Hematopoietic multipotent progenitor cell (in vitro differentiated cells): ENCODE measurements around the gene CARD14. TPM values are rescaled to one million over a fixed set of nuclear protein-coding genes. Genes with fewer than 3 reads are reported as not detected.
"Not testable (repeated sequence)": the region's sequence is repeated elsewhere in the genome, so short reads cannot be mapped to it uniquely, and the experiment has no call there.

Experiments
- DNase-seq, 3 donors: peaks; one replicate each; pipeline ENCODE4 v3.0.0-alpha.2; 2011 to 2015; ENCODE audit warnings: low read depth in 2 of 3, low spot score in 2 of 3
- small RNA-seq: library from RNA; depleted of rRNA; stranded (forward); fragments of <200 nt; gene quantifications from one replicate; pipeline ENCODE3, GENCODE V24; 2012
- total RNA-seq: library from RNA; depleted of rRNA; stranded (reverse); fragments of >200 nt; gene quantifications from one replicate; pipeline ENCODE4 v1.2.3, GENCODE V29; 2012

CARD14 gene
- total RNA-seq, 1 donor = not detected

DNA sequence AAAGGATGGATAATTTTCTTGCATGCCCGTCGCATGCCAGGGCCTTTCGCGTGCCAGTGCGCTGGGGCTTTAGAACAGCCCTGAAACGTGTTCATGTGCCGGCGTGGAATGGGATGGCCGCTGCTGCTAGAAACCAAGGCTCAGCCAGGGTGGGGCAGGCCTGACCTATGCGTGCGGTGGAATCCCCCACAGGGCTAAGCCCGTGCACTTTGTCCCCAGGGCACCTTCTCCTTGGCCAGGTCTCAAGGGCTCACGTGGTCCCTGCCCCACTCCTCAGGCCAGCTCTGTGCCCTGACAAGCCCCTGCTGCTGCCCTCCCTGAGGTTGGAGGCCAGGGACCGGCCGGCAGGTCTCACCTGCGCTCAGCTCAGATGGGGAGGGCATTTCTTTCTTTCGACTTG lies 77.7 kb downstream of the CARD14 start:
- DNase-seq = no peak

DNA sequence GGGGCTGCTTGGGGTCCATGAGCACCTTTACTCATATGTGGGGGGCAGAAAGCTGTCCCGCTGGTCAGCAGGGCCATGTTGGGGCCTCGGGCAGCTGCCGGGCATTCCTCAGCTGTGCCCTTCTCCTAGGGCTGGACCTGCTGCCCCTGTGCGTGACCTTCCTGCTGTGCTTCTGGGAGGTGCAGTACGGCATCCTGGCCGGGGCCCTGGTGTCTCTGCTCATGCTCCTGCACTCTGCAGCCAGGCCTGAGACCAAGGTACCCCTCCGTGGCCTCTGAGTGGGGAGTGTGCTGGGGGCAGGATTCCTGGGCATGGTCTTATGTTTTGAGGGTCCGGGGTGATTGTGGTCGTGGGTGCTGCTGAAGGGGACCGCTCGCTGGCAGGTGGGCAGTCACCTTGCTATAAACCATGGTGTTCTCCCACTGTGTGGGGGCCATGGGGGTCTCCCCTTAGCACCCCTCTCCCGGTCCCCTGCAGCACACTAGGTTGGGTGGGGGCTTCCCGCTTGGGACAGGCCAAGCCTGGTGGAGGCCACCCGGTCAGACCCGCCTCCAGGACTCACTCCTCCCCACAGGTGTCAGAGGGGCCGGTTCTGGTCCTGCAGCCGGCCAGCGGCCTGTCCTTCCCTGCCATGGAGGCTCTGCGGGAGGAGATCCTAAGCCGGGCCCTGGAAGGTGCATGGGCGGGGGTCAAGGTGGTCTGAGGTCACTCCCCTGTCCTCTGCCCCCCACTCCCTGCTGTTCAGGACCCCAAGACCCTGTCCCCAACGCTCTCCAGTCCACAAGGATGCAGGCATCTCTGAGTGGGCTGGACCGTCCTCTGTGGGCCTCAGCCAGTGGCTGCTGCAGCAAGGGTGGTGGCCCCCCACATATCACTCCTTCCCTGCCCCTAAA lies 78.4 kb downstream of the CARD14 start:
- no peak for DNase-seq

DNA sequence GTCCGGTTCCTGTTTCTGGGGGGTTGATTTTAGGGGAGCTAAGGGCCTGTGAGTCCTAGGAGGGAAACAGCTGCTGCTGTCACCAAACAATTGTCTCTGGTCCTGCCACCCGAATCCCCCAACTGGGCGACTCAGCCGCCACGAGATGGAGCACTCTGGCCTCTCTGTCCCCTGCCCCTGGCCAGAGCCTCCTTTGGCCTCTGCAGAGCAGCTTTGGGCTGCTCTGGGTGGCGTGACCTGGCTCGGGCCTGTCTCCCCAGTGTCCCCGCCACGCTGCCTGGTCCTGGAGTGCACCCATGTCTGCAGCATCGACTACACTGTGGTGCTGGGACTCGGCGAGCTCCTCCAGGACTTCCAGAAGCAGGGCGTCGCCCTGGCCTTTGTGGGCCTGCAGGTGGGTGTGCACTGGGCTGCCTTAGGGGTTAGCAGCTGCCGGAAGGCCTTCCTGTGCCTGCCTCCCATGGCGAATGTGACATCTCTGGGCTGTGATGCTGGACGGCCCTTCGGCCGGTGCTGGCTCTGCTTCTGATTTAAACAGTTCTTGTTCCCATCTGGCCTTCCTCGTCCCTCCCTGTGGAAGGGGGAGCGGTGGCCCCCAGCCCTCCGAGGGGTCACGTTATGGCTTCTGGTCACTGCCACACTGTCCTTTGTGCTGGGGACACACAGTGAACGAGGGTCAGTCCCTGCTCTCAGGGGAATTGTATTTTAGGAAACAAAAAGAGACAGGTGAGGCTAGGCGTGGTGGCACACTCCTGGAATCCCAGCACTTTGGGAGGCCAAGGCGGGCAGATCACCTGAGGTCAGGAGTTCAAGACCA lies 79.3 kb downstream of the CARD14 start:
- DNase-seq = no peak

DNA sequence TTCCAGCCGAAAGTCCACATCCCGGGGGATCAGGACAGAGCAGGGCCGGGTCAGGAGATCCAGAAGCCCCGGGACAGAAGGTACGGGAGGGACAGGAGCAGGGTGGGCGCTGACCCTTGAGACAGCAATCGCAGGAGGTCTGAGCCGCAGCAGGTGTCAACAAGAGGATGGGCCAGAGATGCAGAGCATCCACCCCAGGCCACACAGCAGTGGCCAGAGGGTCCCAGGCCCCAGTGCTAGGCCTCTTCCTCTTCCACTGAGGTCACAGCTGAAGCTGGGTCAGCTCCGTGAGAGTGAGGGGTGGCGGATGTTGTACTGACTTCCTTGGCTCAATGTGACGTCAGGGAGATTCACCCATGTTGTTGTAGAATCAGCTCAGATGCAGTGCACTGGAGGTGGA lies 82.1 kb downstream of the CARD14 start:
- no peak for DNase-seq

DNA sequence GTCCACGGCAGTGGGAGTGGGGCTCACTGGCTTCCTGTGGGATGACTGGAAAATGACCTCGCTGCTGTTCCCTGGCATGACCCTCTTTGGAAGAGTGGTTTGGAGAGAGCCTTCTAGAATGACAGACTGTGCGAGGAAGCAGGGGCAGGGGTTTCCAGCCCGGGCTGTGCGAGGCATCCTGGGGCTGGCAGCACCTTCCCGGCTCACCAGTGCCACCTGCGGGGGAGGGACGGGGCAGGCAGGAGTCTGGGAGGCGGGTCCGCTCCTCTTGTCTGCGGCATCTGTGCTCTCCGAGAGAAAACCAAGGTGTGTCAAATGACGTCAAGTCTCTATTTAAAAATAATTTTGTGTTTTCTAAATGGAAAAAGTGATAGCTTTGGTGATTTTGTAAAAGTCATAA lies 83.0 kb downstream of the CARD14 start:
- DNase-seq = peak in 2 of 3 donors; percentile 70 to 87

DNA sequence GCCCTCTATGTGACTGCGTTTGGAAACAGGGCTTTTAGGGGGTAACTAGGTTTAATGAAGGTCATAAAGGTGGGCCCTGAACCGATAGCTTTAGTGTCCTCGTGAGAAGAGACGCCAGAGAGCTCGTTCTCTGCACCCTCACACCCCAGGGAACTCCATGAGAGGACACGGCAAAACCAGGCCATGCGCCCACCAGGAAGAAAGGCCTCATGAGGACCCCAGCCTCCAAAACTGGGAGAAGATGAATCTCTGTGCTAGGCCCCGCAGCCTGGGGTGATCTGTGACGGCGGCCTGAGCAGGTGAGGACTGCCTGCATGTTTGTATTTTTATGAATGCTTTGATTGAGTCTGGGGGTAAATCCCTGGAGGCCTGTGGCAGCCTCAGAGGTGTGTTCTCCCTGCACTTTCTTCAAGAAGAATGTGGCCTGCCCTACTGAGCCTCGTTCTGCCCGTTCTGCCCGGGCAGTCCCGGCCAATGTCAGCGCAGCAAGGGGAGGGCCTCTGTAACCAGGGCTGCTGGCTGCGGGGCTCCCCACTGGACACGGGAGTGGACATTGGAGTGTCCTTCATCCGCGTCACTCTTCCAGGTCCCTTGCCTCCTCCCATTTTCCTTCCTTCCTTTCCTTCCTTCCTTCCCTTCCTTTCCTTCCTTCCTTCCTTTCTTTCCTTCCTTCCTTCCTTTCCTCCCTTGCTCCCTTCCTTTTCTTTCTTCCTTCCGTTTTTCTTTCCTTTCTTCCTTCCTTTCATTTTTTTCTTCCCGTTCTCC lies 84.0 kb downstream of the CARD14 start:
- DNase-seq = no peak

DNA sequence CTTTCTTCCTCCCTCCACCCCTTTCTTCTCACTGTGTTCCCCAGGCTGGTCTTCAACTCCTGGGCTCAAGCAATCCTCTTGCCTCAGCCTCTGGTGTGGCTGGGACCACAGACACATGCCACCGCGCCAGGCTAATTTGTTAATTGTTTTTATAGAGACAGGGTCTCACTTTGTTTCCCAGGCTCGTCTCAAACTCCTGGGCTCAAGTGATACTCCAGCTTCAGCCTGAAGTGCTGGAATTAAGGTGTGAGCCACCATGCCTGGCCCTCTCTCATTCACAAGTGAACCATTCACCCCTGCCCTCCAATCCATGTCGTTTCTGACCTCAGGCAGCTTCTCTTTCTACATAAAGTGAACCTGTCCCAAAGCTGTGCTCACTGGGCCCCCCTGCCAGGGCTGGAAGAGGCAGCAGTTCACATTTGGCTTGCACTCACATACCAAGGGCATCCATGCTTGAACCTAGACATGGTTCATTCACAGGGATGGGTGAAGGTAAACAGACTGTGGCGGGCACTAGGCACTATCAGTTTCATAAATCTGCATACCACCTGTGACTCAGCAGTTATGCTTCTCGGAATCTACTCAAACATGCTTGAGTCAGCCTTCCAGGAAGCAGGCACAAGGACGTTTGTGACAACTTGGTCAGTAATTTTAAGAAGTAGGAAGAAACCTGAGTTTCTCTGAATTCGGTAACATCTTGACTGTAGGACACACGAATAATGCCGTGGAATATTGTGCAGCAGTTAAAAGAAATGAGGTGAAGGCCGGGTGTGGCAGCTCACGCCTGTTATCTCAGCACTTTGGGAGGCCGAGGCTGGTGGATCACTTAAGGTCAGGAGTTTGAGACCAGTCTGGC lies 84.8 kb downstream of the CARD14 start:
- peak in 2 of 3 donors; percentile 86 to 89 for DNase-seq

DNA sequence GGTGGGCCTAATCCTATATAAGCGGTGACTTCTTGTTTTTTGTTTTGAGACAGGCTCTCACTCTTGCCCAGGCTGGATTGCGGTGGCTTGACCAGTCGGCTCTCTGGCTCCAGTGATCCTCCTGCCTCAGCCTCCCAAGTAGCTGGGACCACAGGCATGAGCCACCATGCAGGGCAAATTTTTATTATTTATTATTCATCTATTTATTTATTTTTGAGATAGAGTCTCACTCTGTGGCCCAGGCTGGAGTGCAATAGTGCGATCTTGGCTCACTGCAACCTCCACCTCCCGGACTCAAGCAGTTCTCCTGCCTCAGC lies 86.2 kb downstream of the CARD14 start:
- no peak for DNase-seq

DNA sequence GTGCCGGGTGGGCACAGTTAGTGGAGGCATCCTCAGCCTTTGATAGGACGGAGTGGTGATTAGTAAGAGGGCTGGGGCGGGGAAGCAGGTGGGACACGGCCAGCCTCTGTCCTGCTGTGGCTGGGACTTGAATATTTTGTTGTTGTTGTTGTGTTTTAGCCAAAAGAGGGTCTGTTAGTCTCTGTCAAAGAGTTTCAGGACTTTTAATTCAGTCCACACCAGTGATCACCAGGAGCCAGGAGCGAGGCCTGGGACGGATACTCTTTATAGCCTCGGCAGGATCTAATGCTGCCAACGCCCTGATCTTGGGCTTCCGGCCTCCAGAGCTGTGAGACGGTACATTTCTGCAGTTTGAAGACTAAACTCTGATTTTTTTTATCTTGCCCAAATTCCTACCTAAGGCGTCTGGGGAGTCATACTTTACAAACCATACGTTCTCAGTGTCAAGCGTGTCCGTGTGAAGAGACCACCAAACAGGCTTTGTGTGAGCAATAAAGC lies 87.9 kb downstream of the CARD14 start:
- DNase-seq = no peak

DNA sequence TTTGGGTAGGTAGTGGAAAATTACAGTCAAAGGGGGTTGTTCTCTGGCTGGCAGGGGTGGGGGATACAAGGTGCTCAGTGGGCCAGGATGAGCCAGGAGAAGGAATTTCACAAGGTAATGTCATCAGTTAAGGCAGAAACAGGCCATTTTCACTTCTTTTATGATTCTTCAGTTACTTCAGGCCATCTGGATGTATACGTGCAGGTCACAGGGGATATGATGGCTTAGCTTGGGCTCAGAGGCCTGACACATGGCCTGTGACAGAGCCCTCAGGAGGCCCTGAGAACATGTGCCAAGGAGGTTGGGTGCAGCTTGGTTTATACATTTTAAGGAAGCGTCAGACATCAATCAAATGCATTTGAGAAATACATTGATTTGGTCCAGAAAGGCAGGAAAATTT lies 88.5 kb downstream of the CARD14 start:
- not testable (repeated sequence) for DNase-seq

Small RNAs within 50 kb of the gene (small RNA-seq; reads per million reads assigned to genes)
- gene AC087741.2 = not detected

Other genes with a start within 250 kb of the CARD14 start
- 14.0 TPM for gene TBC1D16, start 134.2 kb upstream of the CARD14 start, total RNA-seq
- gene CCDC40, start 133.4 kb upstream of the CARD14 start, total RNA-seq = 2.4 TPM
- gene GAA, start 68.4 kb upstream of the CARD14 start, total RNA-seq = 46.6 TPM
- 91.0 TPM for gene EIF4A3, start 22.9 kb upstream of the CARD14 start, total RNA-seq
- 0.81 TPM for gene SGSH, start 50.3 kb downstream of the CARD14 start, total RNA-seq
- 0.27 TPM for gene SLC26A11, start 50.4 kb downstream of the CARD14 start, total RNA-seq
- gene RNF213, start 90.8 kb downstream of the CARD14 start, total RNA-seq = 142 TPM
- 15.1 TPM for gene ENDOV, start 245.1 kb downstream of the CARD14 start, total RNA-seq